Adipocyte (in vitro differentiated cells): ENCODE data around the gene ULK4.
A peak's percentile ranks its signal among the peaks of the same experiment; 100 is the strongest.

Source experiments
- DNase-seq: peaks from one replicate; pipeline ENCODE4 v3.0.0-alpha.2; 2015; ENCODE audit warnings: low read depth
- H3K27me3 ChIP-seq: replicated peaks from 2 replicates; pipeline ENCODE4 v1.7.0; 2013; ENCODE audit warnings: mild to moderate bottlenecking, low read length, moderate library complexity; ENCODE audit not compliant: control insufficient read depth, insufficient read depth
- H3K36me3 ChIP-seq: 2 replicates; pipeline ENCODE4 v1.7.0; 2013; ENCODE audit warnings: low read length, mild to moderate bottlenecking, moderate library complexity; ENCODE audit not compliant: control insufficient read depth, insufficient read depth, severe bottlenecking
- H3K4me1 ChIP-seq: 2 replicates; pipeline ENCODE4 v1.7.0; 2013; ENCODE audit warnings: mild to moderate bottlenecking, low read length, moderate library complexity; ENCODE audit not compliant: control insufficient read depth, insufficient read depth
- H3K4me3 ChIP-seq: 2 replicates; pipeline ENCODE4 v1.7.0; 2013; ENCODE audit warnings: mild to moderate bottlenecking, low read length, moderate library complexity
- H3K9ac ChIP-seq: 2 replicates; pipeline ENCODE4 v1.7.0; 2013; ENCODE audit warnings: mild to moderate bottlenecking, low read length, moderate library complexity
- H3K9me3 ChIP-seq: 2 replicates; pipeline ENCODE4 v1.7.0; 2013; ENCODE audit warnings: mild to moderate bottlenecking, low read length, moderate library complexity; ENCODE audit not compliant: control insufficient read depth

ULK4 gene

DNA sequence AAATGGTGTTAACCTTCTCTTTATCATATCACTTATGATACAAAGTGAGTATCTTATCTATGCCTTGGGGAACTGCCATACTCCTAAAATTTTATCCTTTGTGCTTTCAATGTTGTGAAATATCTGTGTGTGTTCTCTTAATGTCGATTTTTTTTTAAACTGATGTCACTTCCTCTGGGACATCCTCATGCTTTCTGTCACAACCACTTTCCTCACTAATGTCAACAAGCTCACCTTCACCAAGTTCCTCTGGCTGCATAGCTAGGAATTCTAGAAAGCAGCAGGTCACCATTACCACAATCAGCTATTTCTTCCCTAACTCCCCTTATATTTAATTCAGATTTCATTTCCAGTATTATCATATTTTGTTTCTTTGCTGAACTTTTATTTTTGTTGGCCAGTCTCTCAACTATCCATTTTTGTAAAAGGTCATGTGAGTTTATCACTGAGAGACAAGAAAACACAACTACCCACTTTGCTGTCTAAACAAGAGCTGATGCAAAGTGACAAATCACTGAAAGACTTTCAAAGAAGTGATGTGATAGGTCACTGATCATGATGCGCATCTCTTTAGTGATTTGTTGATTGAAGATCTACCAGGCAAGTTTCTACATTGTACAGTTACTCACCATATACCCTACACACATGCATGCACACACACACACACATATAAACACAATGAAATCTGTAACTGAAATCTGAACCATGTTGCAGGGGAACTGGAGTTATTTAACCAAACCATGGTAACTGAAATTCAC, 369.0 kb downstream of the ULK4 start:
- Histone ChIP-seq H3K4me1 (peaks cover 9% of the 10 kb centered on the region), H3K4me3 (no peak overlapping the region), H3K36me3 (no peaks in the 10 kb centered on the region), H3K27me3 (no peaks in the 10 kb centered on the region), H3K9ac (no peak overlapping the region), H3K9me3 (no peaks in the 10 kb centered on the region)
- no peak for DNase-seq

GRCh38 chr3:41583014-41583413, 378.9 kb downstream of the ULK4 start:
- no peaks in the 10 kb centered on the region for H3K36me3 ChIP-seq
- H3K9me3 ChIP-seq: no peaks in the 10 kb centered on the region
- H3K4me3 ChIP-seq: no peak overlapping the region
- no peaks in the 10 kb centered on the region for H3K4me1 ChIP-seq
- H3K27me3 ChIP-seq: no peaks in the 10 kb centered on the region
- H3K9ac ChIP-seq: no peak overlapping the region
- no peak for DNase-seq

- Histone ChIP-seq H3K9ac (no peak overlapping the region), H3K27me3 (no peaks in the 10 kb centered on the region), H3K9me3 (no peaks in the 10 kb centered on the region), H3K4me1 (no peaks in the 10 kb centered on the region), H3K4me3 (no peak overlapping the region), H3K36me3 (no peaks in the 10 kb centered on the region)
- no peak for DNase-seq
These were observed 380.2 kb downstream of the ULK4 start for GRCh38 chr3:41581700-41582099.

DNA sequence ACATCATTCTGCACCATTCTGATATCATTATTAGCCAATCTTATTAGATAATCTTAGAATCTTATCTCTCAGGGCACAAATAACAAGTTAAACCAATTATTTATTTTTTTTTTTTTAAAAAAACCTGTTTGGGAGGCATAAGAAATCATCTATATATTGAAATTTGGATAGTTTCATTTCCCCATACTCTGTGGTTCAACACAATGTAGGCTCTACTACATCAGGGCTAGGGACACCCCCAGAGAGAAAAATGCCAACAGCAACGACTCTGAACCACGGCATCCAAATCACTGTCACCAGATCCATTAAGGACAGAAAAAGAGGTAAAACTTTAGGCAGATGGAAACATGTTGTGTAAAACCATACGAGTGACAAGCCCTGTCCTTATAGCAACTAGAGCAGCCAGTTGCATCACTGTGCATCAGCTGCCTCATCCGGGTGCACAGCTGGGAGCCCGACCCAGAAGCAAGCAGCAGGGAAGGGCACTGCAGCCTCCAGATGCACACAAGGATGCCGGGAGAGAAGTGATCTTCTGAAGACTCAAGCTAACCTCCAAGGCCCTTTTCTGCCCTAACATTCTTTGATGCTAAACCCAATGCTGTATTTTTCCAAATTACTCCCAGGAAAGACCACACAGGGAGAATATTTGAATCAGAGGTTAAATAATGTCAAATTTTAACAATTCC, 381.5 kb downstream of the ULK4 start:
- Histone ChIP-seq H3K36me3 (no peaks in the 10 kb centered on the region), H3K4me3 (no peak overlapping the region), H3K9me3 (no peaks in the 10 kb centered on the region), H3K4me1 (peaks cover 9% of the 10 kb centered on the region), H3K9ac (no peak overlapping the region), H3K27me3 (no peaks in the 10 kb centered on the region)
- peak; percentile 64 for DNase-seq

GRCh38 chr3:41579861-41580260, 382.0 kb downstream of the ULK4 start:
- Histone ChIP-seq H3K27me3 (no peaks in the 10 kb centered on the region), H3K36me3 (no peaks in the 10 kb centered on the region), H3K4me1 (peaks cover 9% of the 10 kb centered on the region), H3K9me3 (no peaks in the 10 kb centered on the region), H3K4me3 (no peak overlapping the region), H3K9ac (no peak overlapping the region)
- no peak for DNase-seq

- no peaks in the 10 kb centered on the region for H3K36me3 ChIP-seq
- no peaks in the 10 kb centered on the region for H3K27me3 ChIP-seq
- H3K9me3 ChIP-seq: no peaks in the 10 kb centered on the region
- peaks cover 9% of the 10 kb centered on the region for H3K4me1 ChIP-seq
- no peak overlapping the region for H3K4me3 ChIP-seq
- no peak overlapping the region for H3K9ac ChIP-seq
- no peak for DNase-seq
These were observed 383.1 kb downstream of the ULK4 start for GRCh38 chr3:41578798-41579197.

DNA sequence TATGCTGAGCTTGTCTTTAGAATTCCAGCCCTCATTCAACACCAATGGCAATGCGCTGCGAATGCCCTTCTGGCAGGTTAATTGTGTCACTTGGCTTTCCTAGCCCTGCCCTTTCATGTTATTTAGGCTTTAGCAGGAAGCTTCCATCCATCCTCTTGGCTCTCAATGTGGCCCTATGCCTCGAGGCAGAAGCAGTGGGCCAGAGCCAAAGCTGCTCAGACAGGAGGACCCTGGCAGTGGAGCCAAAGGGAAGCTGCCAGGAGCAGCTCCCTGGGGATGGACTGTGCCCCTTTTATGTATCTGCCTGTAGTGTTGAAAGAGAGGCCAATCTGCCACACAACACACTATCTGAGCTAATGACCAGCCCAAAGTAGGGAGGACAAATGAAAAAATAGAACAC, 386.2 kb downstream of the ULK4 start:
- Histone ChIP-seq H3K36me3 (no peaks in the 10 kb centered on the region), H3K27me3 (no peaks in the 10 kb centered on the region), H3K4me3 (no peak overlapping the region), H3K9ac (no peak overlapping the region), H3K4me1 (peaks cover 9% of the 10 kb centered on the region), H3K9me3 (no peaks in the 10 kb centered on the region)
- DNase-seq: no peak

DNA sequence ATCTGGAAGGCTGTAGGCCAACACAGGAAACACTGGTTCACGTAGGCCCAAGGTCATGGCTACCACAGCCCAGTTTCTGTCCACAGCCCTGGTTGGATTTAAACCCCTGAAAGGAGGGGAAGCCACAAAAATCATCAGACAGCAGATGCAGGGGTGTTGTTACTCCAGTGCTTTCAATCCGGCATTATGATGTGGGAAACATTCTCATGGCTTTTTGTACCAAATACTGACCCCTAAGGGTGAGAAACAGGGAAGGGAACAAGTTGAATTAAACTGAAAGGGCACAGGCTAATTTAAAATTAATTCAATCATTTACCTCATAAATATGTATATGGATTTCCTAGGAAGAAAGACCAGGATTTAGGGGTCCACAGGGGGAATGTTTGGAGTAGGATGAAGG, 387.0 kb downstream of the ULK4 start:
- Histone ChIP-seq H3K4me3 (no peak overlapping the region), H3K27me3 (no peaks in the 10 kb centered on the region)
- no peak for DNase-seq

DNA sequence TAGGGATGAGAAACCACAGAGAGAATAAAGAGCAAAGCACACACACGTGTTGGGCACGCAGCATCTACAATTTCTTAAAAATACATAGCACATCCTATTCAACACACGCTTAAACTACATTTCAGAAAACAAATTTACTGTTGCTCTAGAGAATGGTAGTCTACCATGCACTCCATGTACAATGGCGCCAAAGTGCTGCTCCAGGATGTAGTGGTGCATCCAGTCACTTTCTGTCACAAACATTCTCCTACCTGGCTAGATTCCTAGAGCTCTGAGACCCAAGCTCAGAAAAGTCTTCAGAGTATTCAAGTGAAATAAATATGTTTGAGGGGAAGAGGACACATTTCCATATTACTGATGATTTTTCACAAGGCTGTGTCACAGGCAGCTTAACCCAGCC, 388.3 kb downstream of the ULK4 start:
- Histone ChIP-seq H3K4me1 (peaks cover 9% of the 10 kb centered on the region), H3K27me3 (no peaks in the 10 kb centered on the region), H3K9me3 (no peaks in the 10 kb centered on the region), H3K36me3 (no peaks in the 10 kb centered on the region), H3K4me3 (no peak overlapping the region), H3K9ac (no peak overlapping the region)
- no peak for DNase-seq

More for the DNA sequence above, 387.0 kb downstream of the ULK4 start:
- Histone ChIP-seq H3K9ac (no peak overlapping the region), H3K9me3 (no peaks in the 10 kb centered on the region), H3K4me1 (peaks cover 9% of the 10 kb centered on the region), H3K36me3 (no peaks in the 10 kb centered on the region)

- H3K9ac ChIP-seq: no peak overlapping the region
- no peaks in the 10 kb centered on the region for H3K9me3 ChIP-seq
- no peaks in the 10 kb centered on the region for H3K36me3 ChIP-seq
- no peak overlapping the region for H3K4me3 ChIP-seq
- peaks cover 9% of the 10 kb centered on the region for H3K4me1 ChIP-seq
- DNase-seq: no peak
- H3K27me3 ChIP-seq: no peaks in the 10 kb centered on the region
These were observed 389.8 kb downstream of the ULK4 start for GRCh38 chr3:41572092-41572491.

GRCh38 chr3:41569632-41570305, 392.1 kb downstream of the ULK4 start:
- Histone ChIP-seq H3K4me3 (no peak overlapping the region), H3K36me3 (no peaks in the 10 kb centered on the region), H3K27me3 (no peaks in the 10 kb centered on the region), H3K9me3 (no peaks in the 10 kb centered on the region), H3K9ac (no peak overlapping the region), H3K4me1 (no peaks in the 10 kb centered on the region)
- DNase-seq: no peak
